ENCODE results near the gene ARL3.

DNA sequence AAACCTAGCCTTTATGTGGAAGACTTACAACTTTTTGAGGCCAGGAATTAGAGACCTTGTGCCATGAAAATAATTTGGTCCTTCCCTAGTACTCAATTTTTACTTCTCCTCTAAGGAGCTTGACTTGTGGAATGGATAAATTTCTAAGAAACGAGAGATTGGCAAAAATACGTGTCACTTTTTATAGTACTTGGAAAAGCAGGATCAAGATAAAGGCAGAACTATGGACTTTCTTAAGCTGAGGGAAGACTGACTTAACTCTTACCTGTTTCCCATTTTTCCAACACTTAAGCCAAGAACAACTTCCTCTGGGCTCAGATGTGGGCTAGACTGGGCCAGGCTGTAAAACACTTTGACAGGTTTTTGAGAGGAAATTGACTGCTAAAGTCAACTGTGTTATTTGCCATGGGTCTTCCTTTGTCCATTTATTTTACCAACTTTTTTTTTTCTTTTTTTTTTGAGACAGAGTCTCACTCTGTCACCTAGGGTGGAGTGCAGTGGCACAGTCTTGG, 27.6 kb upstream of the ARL3 start:
- TF ChIP-seq POLR2A (IDR thresholded peaks at IDR 0.05; ENCODE audit: low read depth, low read length) (no peak), TAF1 (IDR thresholded peaks at IDR 0.05; ENCODE audit: low read depth, low read length) (no peak), POLR2AphosphoS5 (IDR thresholded peaks at IDR 0.05; ENCODE audit: low read depth, low read length) (no peak), SPI1 (IDR thresholded peaks at IDR 0.05; ENCODE audit: low read depth, low read length) (no peak), POU2F2 (IDR thresholded peaks at IDR 0.05; ENCODE audit: low read depth, low read length) (no peak)
